ENCODE data around the gene GARNL3.

- no peak for TF ChIP-seq CREB1 (CRISPR knock-in tag; IDR thresholded peaks at IDR 0.05; ENCODE audit: low read depth)
- TF ChIP-seq CTCF (conservative IDR thresholded peaks at IDR 0.05; ENCODE audit: low read depth in 2 of 2), result no peak
- TF ChIP-seq POLR2AphosphoS5 (IDR thresholded peaks at IDR 0.05; ENCODE audit: low read depth), result no peak
- TF ChIP-seq EZH2phosphoT487 (IDR thresholded peaks at IDR 0.05; ENCODE audit: unreplicated experiment), result no peak
- no peak for TF ChIP-seq EZH2 (IDR thresholded peaks at IDR 0.05; ENCODE audit: low read depth, unreplicated experiment)
- no peak for TF ChIP-seq JUNB (IDR thresholded peaks at IDR 0.05; ENCODE audit: unreplicated experiment)
- TF ChIP-seq ETS1 (IDR thresholded peaks at IDR 0.05), result no peak
- no peak for TF ChIP-seq REST (IDR thresholded peaks at IDR 0.05; ENCODE audit: unreplicated experiment)
Measured at GRCh38 chr9:127216210-127216887, 48.2 kb upstream of the GARNL3 start.
